Choroid plexus epithelial cell (primary cell): ENCODE measurements around the gene ABCC9.

Experiments used
- DNase-seq: peaks from one replicate; pipeline ENCODE4 v3.0.0-alpha.2; 2010; ENCODE audit warnings: low read depth
- H3K4me3 ChIP-seq: 2 replicates; pipeline ENCODE4 v1.5.1; 2011; ENCODE audit warnings: low read depth, mild to moderate bottlenecking, control low read depth, low read length, moderate library complexity
- TF ChIP-seq, protein P1 (sequence below): conservative IDR thresholded peaks from 2 replicates; pipeline ENCODE4 v1.5.1; 2011; ENCODE audit warnings: low read depth, mild to moderate bottlenecking, control low read depth, inconsistent platforms, low read length, moderate library complexity

Gene ABCC9

DNA sequence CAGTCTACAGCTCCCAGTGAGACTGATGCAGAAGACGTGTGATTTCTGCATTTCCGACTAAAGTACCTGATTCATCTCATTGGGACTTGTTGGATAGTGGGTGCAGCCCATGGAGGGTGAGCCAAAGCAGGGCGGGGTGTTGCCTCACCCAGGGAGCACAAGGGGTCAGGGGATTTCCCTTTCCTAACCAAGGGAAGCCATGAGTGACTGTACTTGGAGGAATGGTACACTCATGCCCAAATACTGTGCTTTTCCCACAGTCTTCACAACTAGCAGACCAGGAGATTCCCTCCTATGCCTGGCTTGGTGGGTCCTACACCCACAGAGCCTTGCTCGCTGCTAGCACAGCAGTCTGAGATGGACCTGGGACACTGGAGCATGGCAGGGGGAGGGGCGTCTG, 21.0 kb upstream of the ABCC9 start:
- no peak overlapping the region for H3K4me3 ChIP-seq
- DNase-seq = no peak
- TF ChIP-seq, protein P1, sequence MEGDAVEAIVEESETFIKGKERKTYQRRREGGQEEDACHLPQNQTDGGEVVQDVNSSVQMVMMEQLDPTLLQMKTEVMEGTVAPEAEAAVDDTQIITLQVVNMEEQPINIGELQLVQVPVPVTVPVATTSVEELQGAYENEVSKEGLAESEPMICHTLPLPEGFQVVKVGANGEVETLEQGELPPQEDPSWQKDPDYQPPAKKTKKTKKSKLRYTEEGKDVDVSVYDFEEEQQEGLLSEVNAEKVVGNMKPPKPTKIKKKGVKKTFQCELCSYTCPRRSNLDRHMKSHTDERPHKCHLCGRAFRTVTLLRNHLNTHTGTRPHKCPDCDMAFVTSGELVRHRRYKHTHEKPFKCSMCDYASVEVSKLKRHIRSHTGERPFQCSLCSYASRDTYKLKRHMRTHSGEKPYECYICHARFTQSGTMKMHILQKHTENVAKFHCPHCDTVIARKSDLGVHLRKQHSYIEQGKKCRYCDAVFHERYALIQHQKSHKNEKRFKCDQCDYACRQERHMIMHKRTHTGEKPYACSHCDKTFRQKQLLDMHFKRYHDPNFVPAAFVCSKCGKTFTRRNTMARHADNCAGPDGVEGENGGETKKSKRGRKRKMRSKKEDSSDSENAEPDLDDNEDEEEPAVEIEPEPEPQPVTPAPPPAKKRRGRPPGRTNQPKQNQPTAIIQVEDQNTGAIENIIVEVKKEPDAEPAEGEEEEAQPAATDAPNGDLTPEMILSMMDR = no peak

DNA sequence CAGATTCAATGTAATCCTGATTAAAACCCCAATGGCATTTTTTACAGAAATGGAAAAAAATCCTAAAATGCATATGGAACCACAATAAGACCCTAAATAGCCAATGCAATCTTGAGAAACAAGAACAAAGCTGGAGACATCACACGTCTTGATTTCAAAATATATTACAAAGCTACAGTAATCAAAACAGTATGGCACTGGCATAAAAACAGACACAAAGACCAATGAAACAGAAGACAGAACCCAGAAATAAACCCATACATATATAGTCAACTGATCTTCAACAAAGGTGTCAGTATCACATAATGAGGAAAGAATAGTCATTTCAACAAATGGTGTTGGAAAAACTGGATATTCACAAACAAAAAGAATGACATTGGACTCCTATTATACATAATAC, 9.4 kb upstream of the ABCC9 start:
- H3K4me3 ChIP-seq = no peak overlapping the region
- no peak for DNase-seq
- TF ChIP-seq, protein P1 = no peak

DNA sequence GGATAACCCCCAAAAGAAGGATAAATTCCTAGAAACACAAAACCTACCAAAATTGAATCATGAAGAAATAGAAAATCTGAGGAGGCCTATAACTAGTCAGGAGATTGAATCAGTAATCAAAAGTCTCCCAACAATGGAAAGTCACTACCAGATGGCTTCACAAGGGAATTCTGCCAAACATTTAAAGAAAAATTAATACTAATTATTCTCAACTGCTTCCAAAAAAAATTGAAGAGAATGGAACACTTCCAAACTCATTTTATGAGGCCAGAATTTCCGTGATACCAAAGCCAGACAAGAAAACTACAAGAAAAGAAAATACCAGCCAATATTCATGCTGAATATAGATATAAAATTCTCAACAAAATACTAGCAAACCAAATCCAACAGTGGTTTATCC, 7.8 kb upstream of the ABCC9 start:
- H3K4me3 ChIP-seq = no peak overlapping the region
- TF ChIP-seq, protein P1 = no peak
- DNase-seq = no peak

DNA sequence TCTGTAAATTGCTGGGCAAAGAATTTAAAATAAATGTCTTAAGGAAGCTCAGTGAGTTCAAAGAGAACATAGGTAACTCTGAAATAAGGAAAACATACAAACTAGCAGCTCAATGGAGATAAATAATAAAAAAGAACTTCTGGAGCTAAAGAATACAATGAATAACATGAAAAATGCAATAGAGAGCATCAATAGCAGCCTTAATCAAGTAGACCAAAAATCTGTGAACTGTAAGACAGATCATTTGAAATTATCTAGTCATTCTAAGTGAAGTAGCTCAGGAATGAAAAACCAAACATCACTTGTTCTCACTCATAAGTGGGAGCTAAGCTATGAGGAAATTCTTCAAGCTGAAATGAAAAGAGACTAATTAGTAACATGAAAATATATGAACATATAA, 5.8 kb upstream of the ABCC9 start:
- no peak overlapping the region for H3K4me3 ChIP-seq
- TF ChIP-seq, protein P1 = no peak
- DNase-seq = peak; percentile 7

DNA sequence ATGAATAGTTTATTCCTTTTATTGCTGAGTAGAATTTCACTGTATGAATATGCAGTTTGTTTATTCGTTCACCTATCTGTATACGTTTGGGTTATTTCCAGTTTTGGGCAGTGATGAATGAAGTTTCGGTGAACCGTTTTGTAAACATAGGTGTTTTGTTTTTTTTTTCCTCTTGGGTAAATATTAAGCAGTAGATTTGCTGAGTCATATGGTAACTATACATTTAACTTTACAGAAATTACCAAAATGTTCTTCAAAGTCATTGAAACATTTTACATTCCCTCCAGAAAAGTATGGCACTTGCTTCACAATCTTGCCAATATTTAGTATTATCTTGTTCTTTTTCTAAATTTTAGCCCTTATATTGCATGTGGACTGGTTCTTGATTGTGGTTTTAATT, 3.8 kb upstream of the ABCC9 start:
- H3K4me3 ChIP-seq = no peak overlapping the region
- DNase-seq = no peak
- TF ChIP-seq, protein P1 = no peak

DNA sequence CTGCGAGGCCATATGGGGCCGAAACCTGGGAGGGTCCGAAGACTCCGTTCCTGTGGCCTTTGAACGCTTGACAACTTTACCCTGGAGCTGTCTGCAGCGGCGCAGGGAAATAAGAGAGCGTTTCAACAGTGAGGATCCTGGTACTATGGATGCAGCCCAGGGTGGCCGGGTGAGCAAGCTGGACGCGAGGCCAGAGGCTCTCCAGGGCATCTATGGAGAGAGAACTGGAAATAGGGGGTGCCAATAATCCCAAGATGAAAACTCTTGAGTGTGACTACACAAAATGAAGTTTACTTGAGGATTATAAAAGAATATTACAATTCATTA, 1.1 kb upstream of the ABCC9 start:
- H3K4me3 ChIP-seq = peak overlapping the region; percentile 51
- DNase-seq = no peak
- TF ChIP-seq, protein P1 = no peak

DNA sequence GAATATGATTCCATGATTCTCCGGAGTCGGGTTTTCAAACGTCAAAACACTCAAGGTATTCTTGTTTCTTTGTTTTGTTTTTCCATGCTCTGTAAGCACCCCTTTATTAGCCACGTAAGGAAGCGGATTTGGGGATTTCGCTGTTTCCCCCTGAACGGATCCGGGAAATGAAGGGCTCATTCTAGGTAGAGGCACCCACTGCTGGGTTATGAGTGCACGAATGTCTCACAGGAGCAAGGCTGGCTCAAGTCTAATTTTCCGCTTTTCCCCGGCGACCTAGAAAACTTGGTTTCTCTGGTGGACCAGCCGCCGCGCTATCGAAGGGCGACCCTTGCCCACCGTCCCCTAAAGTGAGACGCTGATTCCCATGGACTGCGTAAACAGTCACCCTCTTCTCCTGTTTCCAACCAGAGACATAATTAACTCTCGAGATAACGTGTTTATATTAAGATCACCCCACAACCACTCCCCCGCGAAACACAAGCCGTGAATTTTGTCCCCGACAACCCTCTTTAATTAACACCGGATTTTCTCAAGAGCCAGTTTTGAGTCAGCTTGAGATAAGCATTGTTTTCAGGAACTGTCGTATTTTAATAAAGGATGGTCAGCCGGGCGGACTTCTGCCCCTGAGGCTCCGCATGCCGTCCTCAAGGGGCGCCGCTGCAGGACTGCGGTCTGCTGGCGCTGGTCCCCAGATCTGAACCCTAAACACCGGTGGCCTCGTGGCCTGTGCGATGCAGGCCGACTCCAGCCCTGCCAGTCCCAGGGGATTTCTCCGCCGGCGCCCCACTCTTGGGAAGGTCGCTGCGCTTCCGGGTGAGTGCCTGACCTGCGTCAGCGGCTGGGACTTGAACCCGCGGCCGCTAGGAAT, 515 bp upstream of the ABCC9 start:
- TF ChIP-seq, protein P1 = peak; percentile 62
- DNase-seq = peak; percentile 40
- H3K4me3 ChIP-seq = peak overlapping the region; percentile 51
